ENCODE data around the gene GCN1.

Gene GCN1

GRCh38 chr12:120116441-120116791 is 78.1 kb downstream of the GCN1 start, which contains the start of gene RAB35:
RAB35 (minus strand) TSS chr12:120116753; CDS start chr12:120116650, 103 bp downstream.
- no peak for DNase-seq

- DNase-seq = peak; percentile 35 to 39
Measured at GRCh38 chr12:120115692-120116440, 78.6 kb downstream of the GCN1 start.

DNA sequence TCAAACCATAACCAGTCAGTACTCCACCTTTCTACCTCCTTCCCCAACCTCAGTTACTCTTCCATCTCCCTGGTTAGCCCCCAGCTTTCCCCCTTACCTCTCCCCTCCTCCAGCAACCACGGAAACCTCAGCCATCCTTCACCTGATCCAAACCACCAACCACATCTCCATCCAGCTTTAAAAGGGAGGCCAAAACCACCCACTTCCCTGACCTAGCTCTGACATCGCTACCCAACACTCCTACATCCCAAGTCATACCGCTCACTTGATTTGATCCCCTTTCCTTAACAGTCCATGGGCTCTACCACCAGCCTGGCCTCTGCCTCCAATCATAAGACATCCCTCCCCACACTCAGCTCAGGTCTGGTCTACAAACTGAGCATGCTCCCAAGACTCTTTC is 79.4 kb downstream of the GCN1 start:
- DNase-seq = no peak

DNA sequence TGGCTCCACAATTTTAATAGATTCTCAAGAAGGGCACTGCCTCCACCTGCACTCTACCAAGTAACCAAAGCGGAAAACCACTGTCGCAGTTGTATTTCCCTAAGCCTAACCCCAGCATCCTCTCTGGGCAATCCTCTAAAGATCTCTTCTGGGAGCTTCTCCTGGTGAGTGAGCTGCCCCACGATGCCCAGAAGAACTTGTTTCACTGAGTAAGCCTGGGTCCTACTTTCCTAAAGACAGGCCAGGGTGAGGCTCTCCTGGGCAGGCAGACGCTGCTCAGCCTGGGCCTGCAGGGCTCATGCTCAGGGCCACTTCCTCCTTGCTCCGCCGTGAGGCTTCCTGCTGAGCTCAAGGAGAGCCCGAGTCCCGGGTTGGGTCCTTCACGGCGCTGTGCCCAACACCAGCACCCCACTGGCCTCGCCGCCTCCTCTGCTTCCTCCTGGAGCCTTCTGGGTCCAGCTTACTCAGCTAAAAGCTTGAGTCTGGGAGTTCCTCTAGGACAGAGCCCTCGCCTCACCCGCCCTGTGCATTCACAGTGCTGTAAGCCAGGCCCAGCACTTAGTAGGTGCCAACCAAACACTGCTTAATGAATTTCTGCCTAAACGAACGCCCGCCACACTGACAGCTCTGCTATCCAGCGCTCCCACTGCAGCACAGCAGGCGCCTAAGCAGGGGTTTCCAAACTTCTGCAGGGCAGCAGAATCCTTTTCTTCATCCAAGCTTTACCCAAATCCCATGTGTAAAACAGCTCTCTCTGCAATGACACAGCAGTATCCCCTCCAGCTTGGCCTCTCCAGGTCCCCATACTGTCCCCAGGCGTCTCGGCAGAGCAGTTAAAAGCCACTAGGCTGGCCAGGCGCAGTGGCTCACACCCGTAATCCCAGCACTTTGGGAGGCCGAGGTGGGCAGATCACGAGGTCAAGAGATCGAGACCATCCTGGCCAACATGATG is 83.7 kb downstream of the GCN1 start:
- peak; percentile 70 to 80 for DNase-seq

DNA sequence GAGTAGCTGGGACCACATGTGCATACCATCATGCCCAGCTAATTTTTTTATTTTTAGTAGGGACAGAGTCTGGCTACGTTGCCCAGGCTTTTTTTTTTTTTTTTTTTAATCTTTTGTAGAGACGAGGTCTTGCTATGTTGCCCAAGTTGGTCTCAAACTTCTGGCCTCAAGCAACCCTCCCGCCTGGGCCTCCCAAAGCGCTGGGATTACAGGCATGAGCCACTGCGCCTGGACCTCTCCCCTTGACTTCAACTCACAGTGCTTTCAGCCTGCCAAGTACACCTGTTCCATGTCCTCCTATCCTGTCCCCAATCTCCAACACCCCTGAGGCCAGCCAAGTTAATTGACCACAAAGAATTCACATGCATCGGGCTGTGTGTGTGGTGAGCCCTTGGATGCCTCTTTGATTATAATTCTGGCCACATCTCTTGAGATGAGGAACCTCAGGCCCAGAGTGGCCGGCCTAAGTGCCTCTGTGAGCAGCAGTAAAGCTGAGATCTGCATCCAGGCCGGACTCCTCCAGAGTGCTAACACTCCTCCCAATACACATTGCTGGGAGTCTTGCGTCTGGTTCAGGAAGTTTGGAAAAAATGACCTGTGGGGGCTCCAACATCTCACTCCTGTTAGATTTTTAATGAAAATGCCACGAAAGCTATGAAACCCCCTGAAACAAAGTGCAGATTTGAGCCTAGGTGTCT is 84.8 kb downstream of the GCN1 start:
- no peak for DNase-seq

- peak in 1 of 2 experiments; percentile 1 for DNase-seq
Measured at GRCh38 chr12:120106151-120106550, 88.4 kb downstream of the GCN1 start.

DNA sequence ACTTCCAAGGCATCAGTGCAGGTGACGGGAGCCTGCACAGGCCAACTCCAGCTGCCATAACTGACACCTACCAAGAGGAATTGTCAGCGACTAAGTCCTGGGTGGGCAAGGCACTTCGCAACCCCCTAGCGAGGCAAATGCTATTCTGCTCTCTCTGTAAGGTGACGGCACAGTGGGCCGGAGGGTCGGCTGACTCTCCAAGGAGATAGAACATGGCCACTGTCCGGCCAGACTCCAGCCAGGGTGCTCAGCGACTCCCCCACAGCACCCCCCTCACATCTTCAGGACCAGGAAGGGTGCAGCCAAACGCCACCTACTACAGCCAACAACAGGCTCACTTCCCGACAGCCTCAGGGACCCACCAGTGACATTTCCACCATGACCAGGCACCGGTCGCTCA is 91.1 kb downstream of the GCN1 start:
- no peak for DNase-seq

DNA sequence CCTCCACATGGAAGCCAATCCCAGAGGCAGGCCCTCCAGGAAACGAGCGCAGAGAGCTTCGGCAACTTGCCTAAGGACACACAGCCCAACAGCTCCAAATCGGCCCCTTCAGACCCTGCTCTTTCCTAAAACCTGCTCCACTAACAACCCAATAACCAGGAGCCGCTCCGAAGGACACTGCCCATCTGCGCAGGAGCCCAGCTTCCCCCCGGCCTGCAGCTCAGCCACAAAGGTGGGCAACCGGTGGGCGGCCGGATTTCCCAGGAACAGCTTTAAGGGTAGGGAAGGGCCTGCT is 91.5 kb downstream of the GCN1 start:
- DNase-seq = no peak

DNA sequence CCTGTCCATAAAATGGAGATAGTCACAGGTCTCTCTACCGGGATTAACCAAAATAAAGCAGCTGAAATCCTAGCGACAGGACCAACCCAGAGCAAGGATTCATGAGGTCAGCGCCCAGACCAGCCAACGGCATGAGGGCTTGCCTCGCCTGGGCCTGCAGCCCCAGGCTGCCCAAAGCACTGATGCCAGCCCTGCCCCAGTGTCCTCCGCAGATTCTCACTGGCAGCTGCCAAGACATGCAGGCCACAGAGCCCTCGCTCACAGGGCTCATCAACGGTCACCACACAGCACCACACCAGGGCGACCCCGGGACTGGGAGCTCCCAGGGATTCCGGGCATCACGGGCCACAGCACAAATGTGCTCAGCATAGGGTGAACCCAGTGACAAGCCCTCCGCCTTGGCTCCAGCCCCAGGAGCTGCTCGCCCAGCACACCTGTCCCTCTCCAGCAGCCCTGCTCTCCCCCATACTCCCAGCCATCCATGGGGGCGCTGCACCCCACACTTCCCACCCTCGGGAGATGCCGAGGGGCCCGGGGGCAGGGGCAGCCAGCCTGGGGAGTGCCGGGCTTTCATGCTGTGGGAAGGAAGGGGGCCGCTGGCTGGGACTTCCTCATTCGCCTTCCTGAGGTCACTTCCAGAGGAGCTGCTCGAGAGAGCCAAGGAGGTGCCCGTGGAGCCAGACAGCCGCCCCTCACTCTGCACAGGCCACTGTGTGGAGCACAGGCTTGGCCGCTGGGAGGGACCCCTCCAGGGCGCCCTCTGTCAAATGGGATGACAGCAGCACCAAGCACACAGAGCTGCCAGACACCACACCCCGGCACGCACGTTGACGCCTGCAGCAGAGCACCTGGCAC is 92.1 kb downstream of the GCN1 start:
- DNase-seq = no peak

DNA sequence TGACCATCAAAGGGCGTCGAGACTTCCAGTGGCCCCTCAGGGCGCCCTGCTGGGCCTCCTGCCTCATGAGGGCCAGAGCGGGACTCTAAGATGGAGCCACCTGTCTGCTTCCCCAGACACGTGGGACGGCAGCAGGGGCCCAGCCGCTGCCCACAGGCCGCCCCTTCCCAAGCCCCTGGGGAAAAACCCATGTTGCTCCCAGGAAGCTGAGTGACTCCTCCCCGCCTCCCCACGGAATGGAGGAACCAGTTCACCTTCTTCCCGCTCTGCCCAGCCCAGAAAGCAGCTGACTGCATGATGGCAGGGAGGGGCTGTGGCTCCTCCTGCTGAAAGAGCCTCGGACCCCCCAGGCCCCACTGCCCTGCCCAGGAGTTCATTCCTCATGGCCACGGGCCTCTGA is 92.9 kb downstream of the GCN1 start:
- DNase-seq = no peak

GRCh38 chr12:120101182-120101581 is 93.3 kb downstream of the GCN1 start:
- DNase-seq = no peak

DNA sequence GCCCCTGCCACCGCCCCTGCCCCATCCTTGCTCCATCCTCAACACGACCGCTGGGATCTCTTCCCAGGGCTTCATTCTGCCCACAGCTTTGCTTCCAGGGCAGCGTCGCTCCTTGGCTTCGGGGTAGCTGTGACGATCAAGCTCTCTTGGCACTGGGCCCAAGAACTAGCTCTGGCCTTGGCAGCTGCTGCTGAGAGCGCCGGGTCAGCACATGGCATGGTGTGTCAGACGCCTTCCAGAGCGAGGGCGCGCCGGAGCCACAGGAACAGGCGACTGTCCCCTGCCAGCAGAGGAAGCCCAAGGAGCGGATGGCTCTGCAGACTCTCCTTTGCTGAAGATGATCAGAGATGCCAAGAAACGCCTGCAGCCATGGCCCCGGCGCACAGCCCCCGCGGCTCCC is 93.9 kb downstream of the GCN1 start:
- no peak for DNase-seq

GRCh38 chr12:120099738-120100137 is 94.8 kb downstream of the GCN1 start:
- DNase-seq = no peak

DNA sequence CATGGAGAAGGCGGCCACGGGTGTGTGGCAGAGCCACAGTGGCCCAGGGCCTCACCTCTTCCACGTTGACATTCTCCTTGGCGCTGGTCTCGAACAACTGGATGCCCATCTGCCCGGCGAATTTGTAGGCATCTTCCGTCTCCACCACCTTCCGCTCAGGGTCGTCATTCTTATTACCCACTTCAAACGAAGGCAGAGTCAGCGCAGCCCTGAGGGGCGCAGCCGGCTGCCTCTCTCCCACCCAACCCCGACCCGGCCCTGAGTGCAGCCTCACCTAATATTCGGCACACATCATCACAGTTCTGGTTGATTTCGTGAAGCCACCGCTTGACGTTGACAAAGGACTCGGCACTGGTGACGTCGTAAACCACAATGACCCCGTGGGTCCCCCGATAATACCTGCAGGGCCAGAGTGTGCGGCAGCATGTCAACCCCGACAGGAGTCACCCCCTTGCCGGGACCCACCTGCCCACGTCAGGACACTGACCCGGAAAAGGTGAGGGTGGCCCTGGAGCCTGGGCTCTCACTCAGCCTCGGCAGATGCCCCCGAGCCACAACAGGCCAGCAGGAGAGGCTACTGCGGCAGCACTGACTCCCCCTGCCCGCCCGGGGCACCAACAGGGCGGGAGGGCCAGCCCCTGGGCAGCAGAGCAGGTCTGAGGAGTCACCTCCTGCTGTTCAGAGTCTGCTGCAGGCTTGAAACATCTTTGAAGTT is 95.6 kb downstream of the GCN1 start:
- no peak for DNase-seq

GRCh38 chr12:120096671-120097202 is 97.8 kb downstream of the GCN1 start:
- DNase-seq = no peak

DNA sequence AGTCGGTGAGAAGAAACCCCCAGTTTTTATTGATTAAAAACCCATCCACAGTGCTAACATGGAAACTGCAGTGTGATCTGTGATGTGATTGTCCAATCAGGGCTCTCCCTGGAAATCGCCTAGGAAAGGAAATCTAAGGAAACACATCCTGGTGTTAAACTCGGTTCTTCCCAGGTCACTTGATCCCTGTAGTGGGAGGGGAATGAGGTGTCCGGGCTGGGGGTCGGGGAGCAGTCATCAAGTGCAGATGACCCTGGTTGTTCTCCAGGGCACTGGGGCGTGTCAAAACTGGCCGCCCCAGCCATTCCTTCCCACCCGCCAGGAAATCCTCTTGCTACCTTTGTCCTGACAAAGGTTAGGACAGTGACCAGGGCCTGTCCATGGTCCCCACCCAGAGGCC is 98.8 kb downstream of the GCN1 start:
- no peak for DNase-seq

DNA sequence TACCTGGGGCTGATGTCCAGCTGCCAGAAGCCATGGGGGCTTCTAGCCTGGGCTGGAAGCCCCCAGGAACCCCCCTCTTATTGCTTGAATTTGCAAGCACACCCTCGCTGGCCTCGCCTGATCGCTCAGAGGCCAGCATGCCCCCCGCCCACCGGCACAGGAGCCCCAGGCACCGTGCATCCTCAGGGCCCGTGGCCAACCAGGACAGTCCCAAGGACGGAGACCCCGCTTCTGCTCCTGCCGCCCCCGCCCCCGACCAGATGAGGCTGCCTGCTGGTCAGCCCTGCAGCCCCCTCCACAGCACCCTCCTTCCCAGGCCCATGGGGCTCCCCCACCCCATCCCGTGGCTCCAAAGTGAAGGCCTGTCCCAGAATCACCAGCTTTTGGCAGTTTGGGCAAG is 99.2 kb downstream of the GCN1 start:
- no peak for DNase-seq

DNA sequence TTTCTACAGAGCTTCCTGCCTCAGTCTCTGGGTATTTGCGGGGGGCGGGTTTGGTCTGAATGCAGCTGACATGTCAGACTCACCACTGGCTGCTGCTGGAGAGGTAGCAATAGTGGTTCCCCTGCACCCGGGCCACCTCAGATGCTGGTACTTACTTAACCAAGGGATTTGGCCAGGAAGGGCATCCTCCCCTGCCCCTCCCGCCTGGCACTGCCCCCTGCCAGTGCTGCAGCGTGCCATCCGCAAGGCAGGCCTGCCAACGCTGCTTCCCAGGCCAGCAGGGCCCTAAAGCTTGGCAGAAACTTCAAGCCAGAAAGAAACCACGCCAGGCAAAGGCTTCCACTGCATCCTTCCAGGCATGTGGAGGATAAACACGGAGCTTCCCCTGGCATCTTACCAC is 100.0 kb downstream of the GCN1 start:
- no peak for DNase-seq

- no peak for DNase-seq
Measured at GRCh38 chr12:120093592-120094355, 100.7 kb downstream of the GCN1 start.

DNA sequence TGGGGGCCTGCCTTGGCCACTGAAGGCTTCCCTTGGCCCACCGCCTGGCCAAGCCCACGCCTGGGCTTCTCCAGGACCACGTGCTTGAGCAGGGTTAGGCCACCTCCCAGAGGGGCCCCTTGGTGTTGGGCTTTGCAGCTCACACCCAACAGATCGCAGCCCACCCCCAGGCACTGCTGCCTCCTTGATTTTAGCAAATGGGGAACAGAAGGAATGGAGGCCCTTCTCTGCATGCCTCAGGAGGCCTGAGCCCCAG is 101.3 kb downstream of the GCN1 start:
- no peak for DNase-seq
